ENCODE results near the gene PRSS50.

PRSS50 gene

DNA sequence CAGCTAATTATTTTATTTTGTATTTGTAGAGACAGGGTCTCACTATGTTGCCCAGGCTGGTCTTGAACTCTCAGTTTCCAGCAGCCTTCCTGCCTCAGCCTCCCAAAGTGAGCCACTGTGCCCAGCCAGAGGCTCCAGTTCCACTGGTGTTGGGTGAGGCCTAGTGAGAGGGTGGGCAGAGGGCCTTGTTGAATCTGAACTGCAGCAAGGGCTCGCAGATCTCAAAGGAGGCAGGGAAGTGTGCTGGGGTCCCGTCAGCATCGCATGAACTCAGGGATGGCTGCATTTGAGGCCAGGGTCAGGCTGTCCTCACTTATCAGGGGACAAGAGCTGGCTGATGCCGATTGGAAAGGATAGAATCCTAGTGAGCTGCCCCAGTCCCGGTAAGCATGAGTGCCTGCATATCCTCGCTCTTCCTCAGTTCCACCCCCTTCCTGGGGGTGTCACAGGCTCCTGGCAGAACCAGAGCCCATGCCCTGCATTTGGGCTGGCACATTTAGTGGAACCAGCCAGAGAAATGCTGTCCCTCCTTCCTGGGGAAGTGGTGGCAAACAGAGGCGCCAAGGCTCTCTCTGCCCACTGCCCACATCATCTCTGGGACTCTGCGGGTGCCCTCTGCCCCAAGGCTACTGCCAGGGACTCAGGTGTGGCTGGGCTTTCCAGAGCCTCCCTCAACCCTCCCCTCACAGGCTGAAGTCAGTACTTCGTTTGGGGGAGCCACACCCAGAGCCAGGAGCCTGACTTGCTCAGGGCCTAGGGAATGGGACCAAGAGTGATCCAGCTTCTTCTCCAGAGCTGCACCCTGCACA lies 48.3 kb downstream of the PRSS50 start:
- peak; percentile 5 for DNase-seq

- peak; percentile 5 for DNase-seq
Measured at GRCh38 chr3:46668591-46668990, 49.1 kb downstream of the PRSS50 start.

- DNase-seq, result peak; percentile 7
Measured at GRCh38 chr3:46668116-46668515, 49.6 kb downstream of the PRSS50 start.

GRCh38 chr3:46667657-46668056 lies 50.0 kb downstream of the PRSS50 start:
- DNase-seq, result peak; percentile 7

- peak; percentile 7 for DNase-seq
Measured at GRCh38 chr3:46667061-46667621, 50.5 kb downstream of the PRSS50 start.

DNA sequence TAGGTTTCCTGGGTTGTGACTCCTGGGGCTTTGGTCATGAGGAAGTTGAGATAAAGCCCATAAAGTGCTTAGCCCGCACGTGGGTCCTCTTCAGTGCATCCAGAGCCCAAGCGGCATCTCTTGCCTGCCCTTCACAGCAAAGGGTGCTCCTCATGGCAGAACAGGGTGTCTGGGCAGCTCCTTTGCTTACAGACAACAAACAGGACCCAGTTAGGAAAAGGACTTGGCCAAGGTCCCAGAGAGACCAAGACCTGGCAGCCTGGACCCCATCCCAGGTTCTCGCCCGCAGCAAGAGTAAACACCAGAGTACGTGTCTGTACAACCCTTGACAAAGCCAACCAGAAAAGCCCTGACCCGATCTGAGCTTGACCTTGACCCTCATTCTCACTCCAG lies 51.2 kb downstream of the PRSS50 start:
- DNase-seq, result no peak

DNA sequence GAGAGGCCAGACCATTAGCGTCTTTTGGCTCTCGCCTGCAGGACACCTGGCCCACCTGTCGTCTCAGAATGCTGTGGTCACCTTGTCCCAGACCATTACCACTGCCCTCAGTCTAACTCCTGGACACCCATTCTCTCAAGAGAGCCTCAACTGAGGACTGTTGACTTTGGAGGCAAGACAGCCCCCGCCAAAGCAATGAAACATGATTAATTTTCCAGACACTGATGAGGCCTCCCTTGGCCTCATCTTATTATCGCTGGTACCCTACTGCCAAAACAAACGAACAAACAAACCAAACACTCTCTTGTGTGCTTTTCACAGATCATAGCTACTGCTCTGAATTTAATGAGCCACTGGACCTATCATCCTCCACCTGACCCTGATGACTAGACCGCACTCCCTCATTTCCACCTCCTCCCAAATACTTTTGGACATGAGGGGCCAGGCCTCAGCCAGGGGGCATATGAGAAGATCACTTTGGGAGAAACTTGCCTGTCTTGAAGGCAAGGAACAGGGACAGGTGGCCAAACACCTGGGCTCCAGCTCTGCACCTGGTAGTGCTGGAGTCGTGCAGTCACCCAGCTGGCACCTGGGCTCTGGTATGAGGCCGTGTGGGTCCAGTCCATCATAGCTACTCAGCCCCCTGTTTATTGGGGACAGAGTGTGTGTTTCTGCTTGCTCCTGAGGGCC lies 51.8 kb downstream of the PRSS50 start:
- no peak for DNase-seq

DNA sequence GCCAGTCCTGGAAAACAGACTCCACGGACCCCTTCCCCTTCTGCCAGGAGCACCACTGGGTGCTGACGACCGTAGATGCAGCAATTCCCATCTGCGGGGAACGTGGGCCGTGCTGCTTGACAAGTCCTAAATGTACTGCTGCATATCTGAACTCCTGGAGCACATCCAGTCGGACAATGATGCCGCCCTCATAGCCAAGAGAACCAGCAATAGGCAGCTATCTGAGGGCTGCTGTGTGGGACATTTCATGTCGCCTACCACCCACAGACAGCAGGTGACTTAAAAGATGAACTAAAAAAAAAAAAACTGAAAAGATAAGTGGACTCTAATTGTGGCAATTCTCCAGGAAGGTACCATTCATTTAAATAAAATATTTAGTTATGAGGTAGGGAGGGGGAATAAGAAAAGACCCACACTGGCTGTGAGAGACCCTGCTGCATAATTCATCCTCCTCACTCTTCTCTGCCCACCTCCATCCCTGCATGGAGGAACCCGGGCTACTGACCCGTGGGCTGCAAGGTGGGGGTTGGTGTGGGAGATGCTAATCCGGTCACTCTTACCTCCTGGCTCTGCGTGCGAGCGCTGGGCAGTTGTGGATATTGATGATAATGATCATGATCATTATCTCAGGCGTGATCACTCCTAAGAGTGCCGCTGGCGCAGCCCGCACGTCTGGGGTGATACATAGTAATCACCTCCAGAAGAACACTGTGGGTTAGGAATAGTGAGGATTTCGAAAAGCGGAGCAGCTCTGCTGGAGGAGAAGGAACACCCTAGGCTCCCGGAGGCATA lies 52.5 kb downstream of the PRSS50 start:
- no peak for DNase-seq

GRCh38 chr3:46664188-46664970 lies 53.3 kb downstream of the PRSS50 start:
- no peak for DNase-seq

- DNase-seq, result peak; percentile 15
Measured at GRCh38 chr3:46663591-46664135, 54.0 kb downstream of the PRSS50 start.

GRCh38 chr3:46662771-46663551 lies 54.7 kb downstream of the PRSS50 start:
- no peak for DNase-seq

Data from activated CD8-positive, alpha-beta memory T cell treated with anti-CD3 and anti-CD28 coated beads, Interleukin-2, amount 50 U/mL, for 4 hours (primary cell).